ENCODE data around the gene POTEG.
"Not testable (repeated sequence)": the region's sequence is repeated elsewhere in the genome, so short reads cannot be mapped to it uniquely, and the experiment has no call there.

DNA sequence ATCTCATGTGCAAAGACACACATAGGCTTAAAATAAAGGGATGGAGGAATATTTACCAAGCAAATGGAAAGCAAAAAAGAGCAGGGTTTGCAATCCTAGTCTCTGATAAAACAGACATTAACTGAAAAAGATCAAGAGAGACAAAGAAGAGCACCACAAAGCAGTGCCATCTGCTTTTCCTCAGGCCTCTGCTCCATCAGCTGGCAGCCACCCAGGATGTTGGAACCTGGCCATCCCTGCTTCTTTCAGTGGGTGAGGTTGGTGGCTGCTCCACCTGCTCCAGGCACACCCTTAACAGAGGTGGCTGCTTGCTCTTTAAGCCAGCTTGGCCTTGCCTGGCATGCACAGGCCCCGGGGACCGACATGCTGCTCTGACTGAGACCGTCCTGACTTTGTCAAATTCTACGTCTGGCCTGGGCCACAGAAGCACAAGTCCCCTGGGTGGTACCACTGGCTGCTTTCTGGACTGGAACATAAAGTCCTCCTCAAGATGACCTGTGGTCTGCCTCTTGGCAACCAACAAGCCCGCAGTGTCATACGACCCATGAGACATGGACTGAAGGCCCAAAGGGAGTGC, 51.0 kb downstream of the POTEG start:
- TF ChIP-seq, protein P1, sequence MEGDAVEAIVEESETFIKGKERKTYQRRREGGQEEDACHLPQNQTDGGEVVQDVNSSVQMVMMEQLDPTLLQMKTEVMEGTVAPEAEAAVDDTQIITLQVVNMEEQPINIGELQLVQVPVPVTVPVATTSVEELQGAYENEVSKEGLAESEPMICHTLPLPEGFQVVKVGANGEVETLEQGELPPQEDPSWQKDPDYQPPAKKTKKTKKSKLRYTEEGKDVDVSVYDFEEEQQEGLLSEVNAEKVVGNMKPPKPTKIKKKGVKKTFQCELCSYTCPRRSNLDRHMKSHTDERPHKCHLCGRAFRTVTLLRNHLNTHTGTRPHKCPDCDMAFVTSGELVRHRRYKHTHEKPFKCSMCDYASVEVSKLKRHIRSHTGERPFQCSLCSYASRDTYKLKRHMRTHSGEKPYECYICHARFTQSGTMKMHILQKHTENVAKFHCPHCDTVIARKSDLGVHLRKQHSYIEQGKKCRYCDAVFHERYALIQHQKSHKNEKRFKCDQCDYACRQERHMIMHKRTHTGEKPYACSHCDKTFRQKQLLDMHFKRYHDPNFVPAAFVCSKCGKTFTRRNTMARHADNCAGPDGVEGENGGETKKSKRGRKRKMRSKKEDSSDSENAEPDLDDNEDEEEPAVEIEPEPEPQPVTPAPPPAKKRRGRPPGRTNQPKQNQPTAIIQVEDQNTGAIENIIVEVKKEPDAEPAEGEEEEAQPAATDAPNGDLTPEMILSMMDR (IDR thresholded peaks at IDR 0.05), result not testable (repeated sequence)
- not testable (repeated sequence) for TF ChIP-seq POLR2AphosphoS5 (IDR thresholded peaks at IDR 0.05; ENCODE audit: low read depth, low read length)
